ENCODE measurements around the gene PLXNB3.

DNA sequence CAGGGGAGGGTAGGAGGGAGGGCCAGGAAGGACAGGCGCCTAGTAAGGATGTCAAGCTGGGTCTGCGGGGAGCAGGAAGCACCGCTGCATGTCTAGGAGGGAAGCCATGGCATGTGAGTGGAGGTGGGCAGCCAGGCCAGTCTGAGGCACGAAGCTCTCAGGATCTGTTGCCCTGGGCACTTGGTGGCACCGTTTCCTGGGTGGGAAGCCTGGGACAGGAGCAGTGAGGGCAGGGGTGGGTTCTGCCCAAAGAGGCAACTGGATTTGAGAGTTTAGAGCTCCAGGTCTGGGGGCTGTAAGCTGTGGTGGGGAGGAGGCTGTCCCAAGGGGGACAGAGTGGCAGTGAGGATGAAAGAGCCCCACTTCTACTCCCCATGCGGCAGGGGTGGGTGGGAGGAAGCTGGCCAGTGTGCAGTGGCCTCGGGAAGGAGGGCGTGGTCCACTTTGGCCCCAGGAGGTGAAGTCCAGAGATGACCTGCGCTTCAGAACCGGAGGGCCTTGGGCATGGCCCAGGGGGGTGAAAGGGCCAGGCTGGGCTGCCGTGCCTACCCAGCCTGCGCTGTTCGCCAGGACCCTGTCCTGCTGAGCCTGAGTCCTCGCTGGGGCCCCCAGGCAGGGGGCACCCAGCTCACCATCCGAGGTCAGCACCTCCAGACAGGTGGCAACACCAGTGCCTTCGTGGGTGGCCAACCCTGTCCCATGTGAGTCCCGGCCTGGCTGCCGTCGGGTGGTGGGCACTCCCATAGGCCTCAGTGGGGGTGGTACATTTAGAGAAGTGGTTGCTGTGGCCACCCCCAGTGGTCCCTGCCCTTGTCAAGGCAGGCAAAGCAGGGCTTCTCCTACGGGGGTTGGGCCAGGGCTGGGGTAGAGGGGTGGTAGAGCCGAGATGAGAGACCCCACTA, 8.5 kb downstream of the PLXNB3 start:
- TF ChIP-seq CTCF (IDR thresholded peaks at IDR 0.05; ENCODE audit: insufficient read depth, low read length, poor library complexity, severe bottlenecking) (no peak), EZH2phosphoT487 (conservative IDR thresholded peaks at IDR 0.05; ENCODE audit: low read length) (no peak)
